A172 (cell line): ENCODE data around the gene NRDC. TPM values are rescaled to one million over a fixed set of nuclear protein-coding genes. Genes with fewer than 3 reads are reported as not detected.
A peak's percentile ranks its signal among the peaks of the same experiment; 100 is the strongest.
"Not testable (repeated sequence)": the region's sequence is repeated elsewhere in the genome, so short reads cannot be mapped to it uniquely, and the experiment has no call there.

Experiments
- DNase-seq: peaks from one replicate; pipeline ENCODE4 v3.0.0-alpha.2; 2015; ENCODE audit warnings: low spot score
- total RNA-seq: library from RNA; depleted of rRNA; stranded (reverse); fragments of >200 nt; shearing (Covaris generic); gene quantifications from 2 replicates; pipeline ENCODE4 v1.2.3, GENCODE V29; 2014

The NRDC gene
- total RNA-seq, 1 experiment from 2014 or later: 63.0 TPM

- DNase-seq: no peak
Measured at GRCh38 chr1:51878308-51878615, 265 bp downstream of the NRDC start.

DNA sequence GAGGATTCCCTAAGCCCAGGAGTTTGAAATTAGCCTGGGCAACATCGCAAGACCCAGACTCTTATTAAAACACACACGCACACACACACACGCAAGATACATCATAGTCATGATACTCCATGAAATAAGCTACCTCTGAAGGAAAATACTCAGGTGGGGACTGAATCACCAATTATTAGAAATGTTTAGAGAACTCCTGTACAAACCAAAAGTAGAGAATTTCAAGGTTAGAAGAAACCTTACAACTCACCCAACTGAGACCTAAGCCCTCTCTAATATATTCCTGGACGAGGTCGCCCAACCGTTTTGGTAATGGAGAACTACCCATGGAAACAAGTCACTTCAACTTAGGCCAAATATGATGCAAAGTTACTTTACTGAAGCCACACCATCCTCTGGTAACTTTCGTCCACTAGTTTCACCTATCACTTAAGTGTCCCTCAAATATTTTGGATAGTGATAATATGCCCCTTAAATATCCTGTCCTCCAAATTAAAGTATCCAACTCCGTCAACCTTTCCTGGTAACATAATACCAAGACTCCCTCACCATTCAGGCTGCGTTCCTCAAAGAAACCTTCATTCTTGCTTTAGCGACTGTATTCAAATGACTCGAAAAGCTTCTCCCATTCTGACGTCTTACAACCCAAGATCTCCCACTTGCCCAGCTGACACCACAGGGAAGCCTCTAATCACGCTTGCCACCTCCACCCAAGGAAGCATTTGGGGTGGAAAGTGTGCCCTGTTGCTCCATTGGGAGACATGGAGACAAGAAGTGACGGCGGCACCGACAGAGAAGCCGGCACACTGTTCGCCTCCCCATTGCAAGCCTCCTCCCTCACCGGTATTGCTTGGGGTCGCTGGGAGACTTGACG, 856 bp downstream of the NRDC start:
- peak; percentile 40 for DNase-seq

GRCh38 chr1:51875836-51876235, 2.7 kb downstream of the NRDC start:
- DNase-seq: no peak

- no peak for DNase-seq
Measured at GRCh38 chr1:51875291-51875772, 3.2 kb downstream of the NRDC start.

DNA sequence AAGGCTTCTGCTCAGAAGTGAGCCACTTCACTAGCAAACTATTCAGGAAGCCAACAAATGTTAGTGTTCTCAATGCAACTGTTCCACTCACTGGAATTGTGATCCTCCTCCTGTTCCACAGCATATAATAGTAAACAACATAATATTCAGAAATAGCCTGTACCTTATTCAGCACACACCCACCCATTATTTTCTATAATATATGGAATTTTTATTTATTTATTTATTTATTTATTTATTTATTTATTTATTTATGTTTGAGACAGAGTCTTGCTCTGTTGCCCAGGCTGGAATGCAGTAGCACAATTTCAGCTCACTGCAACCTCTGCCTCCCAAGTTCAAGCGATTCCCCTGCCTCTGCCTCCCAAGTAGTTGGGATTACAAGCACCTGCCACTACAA, 5.3 kb downstream of the NRDC start:
- not testable (repeated sequence) for DNase-seq

DNA sequence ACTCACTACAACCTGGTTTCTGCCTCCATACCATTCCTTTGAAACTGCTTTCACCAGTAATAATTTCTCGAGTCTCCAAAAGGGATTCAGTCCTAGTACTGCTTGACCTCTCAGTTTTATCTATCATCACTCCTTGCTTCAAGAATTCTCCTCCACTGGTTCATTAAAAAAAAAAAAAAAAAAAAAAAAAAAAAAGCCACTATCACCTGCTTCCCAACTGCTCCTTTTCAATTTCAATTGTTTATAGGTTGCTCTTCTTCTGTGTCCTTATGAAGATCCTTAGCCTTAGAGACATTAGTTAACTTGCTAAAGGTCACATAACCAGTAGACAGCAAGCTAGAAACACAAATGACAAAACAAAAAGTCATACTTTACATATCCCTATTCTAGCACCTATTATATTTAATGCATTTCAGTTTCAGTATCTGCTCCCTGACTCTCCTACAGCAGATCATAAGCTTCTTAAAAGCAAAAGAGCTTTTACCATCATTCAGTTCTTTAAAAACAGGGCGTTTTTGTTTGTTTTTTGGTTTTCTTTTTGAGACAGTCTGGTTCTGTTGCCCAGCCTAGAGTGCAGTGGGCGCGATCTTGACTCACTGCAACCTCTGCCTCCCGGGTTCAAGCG, 7.1 kb downstream of the NRDC start:
- no peak for DNase-seq

DNA sequence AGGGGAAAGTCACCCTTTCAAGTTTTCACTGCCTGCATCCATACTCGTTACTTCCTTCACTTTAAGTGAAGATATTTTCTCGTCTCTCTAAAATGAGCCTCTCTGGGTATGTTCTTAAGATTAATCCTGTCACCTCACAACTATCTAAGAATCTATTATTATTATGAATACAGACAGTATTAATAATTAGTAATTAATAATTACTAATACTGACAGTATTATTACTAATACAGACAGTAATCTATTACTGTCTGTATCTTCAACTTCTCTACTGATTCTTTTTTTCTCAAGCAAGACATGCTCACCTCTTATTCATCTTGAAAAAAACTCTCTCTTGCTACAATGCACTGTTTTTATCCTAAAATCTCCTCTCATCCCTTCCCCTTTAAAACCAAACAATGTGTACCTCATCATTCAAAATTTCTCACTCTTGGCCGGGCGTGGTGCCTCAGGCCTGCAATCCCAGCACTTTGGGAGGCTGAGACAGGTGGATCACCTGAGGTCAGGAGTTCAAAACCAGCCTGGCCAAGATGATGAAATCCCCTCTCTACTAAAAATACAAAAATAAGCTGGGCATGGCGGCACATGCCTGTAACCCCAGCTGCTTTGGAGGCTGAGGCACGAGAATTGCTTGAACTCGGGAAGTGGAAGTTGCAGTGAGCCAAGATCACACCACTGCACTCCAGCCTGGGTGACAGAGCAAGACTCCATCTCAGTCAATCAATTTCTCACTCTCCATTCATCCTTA, 7.8 kb downstream of the NRDC start:
- DNase-seq: no peak

DNA sequence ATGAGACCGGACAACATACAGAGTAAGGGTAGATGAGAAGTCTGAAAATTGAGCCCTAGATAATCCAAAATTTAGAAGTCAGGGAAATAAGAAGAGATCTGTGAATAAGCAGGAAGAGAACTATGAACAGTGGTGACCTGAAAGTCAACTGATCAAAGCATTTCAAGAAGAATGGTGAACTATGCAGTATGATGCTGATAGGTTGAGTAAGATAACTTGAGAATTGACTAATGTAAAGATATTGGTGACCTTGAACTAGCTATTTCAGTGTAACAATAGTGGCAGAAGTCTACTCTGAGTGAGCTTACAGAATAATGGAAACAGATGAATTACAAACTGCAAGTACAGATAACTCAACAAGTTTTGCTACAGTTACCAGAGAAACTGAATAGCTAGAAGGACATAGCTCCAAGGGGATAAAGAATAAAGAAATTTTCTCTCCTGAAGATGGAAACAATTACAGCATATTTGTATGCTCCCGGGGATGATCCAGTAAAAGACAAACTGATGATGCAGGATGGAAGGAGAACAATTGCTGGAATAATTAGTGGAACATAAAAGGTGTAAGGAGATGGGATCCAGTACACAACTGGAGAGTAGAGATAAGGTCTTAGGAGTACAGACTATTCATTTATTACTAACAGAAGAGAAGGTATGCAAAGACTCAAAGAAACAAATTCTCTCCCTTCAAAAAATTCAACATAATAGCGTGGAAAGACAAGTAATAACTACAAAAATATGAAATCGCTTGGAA, 10.9 kb downstream of the NRDC start:
- no peak for DNase-seq

- DNase-seq: no peak
Measured at GRCh38 chr1:51863384-51863783, 15.1 kb downstream of the NRDC start.

DNA sequence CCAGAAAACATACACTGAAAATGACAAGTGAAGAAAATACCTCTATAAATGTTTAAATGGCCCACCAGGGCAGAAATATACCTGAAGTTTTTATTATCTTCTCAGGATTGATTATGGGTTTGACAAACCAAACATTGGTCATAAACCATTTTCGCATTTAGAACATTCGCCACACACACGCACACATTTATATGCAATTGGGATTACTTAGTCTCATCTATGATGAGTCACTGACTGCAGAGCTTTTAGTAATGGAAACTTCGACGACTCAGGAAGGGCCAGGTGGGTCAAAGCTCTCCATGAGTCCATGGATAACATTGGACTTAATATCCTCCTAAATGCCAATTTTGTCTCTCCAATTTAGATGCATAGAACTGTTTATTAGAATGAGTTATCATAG, 16.9 kb downstream of the NRDC start:
- no peak for DNase-seq

- DNase-seq: no peak
Measured at GRCh38 chr1:51859735-51860134, 18.8 kb downstream of the NRDC start.

DNA sequence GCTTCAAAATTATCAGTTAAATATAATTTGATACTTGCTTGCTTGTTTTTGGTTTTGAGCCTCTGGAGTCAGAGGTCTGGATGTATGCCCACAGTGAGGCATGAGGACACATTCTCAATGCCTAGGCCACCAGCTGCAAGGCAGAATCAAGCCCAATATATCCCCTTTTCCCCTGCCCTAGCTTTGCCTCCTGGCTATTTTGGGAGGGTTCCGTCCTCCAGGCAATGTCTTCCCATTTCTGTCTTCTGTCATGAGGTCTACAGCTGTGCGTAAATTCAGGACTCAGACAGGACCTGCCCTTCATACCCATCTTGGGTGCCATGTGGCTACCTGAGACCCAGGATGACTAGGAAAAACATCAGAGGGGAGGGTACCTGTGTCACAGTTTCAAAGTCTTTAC, 19.2 kb downstream of the NRDC start:
- DNase-seq: no peak

- DNase-seq: no peak
Measured at GRCh38 chr1:51858892-51859291, 19.6 kb downstream of the NRDC start.

- DNase-seq: no peak
Measured at GRCh38 chr1:51856745-51857144, 21.8 kb downstream of the NRDC start.

DNA sequence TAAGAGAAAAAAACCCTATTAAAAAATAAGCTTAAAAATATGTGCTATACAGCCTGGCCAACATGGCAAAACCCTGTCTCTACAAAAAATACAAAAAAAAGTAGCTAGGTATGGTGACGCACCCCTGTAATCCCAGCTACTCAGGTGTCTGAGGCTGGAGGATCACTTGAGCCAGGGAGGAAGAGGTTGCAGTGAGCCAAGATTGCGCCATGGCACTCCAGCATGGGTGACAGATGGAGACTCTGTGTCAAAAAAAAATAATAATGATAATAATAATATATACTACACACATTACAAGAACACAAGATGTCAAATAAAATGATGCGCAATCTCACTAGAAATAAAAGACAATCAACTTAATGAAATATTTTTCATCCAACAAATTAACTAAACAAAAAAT, 22.9 kb downstream of the NRDC start:
- DNase-seq: no peak

DNA sequence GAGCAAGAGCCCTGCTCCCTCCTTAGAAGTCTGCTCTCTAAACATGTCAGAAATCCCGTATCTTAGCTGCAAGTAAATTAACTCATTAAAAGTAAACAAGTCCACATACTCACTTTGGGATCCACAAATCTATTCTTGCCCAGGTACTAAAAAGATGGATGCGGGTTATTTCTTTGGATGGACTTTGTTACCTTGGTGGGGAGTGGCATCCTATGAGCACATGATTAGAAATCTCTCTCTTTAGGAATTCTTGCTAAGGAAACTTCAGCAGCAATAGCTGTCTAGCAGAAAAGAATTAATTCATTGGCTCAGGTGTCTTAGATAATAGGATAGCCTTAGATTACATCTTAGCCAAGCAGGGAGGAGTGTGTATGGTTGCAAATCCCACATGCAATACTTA, 25.2 kb downstream of the NRDC start:
- no peak for DNase-seq

DNA sequence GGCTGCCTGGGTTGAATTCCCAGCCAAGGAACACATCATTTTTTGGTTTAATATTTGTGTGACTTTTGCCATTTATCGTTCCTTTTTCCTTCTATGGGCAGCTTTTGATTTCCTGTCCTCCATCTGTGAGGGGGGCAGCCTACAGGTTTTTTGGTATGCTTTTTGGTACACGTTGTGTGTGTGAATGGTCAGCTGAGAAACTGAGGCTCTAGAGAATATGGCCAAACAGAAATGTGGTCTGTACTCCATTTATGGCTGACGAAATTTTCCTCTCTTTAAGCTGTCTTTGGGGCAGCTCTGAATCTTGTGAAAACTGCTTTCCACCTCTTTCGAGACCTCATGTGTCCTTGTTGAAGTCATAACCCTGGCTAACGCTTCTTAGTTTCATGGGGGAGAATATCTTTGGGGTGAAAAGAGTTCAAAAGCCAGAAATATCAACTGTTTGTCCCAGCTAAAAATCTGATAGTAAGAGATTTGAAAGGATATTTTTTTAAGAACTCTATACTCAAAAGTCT, 26.6 kb downstream of the NRDC start:
- DNase-seq: no peak

DNA sequence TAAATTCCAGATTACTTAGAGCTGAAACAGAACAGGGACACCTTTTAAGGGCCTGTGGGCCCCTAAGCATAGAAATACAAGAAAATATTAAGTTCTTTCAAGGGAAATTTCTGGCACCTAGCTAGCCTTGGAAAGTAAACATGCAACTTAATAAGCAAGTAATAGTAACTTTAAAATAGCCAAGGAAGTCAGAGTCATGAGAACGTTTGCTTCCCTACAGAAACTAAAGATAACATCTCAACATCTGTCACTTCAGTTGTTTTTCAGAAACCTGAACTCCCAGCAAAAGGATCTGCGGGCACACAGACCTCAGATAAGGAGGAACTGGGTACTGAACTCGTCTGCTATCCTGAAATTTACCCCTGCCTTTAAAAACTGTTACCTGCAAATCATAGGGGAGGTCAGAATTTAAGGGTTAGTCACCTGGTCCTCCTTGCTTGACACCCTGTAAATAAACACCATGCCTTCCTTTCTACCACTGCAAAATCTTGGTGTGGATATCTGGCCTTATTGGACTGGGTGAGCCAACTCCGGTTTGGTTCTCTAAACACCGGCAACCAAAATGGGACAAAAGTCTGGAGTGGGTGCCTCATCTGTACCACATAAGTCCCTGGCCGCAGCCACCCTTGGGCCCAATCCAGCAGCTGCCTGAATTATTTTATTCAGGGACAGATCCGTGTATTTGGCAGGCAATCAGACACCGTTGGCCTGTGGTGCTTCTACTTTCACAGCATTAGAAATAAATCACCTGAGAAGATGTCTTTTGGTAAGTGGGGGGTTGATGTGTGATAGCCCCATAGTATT, 27.9 kb downstream of the NRDC start:
- no peak for DNase-seq

DNA sequence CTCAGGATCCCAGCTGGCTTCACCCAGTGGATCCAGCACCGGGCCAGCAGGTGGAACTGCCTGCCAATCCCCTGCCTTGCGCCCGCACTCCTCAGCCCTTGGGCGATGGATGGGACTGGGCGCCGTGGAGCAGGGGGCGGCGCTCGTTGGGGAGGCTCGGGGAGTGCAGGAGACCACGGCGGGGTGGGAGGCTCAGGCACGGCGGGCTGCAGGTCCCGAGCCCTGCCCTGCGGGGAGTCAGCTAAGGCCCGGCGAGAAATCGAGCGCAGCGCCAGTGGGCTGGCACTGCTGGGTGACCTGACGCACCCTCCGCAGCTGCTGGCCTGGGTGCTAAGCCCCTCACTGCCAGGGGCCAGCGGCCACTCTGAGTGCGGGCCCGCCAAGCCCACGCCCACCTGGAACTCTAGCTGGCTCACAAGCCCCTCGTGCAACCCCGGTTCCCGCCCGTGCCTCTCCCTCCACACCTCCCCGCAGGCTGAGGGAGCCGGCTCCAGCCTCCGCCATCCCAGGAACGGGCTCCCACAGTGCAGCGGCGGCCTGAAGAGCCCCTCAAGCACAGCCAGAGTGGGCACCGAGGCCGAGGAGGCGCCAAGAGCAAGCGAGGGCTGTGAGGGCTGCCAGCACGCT, 31.1 kb downstream of the NRDC start:
- DNase-seq: no peak

DNA sequence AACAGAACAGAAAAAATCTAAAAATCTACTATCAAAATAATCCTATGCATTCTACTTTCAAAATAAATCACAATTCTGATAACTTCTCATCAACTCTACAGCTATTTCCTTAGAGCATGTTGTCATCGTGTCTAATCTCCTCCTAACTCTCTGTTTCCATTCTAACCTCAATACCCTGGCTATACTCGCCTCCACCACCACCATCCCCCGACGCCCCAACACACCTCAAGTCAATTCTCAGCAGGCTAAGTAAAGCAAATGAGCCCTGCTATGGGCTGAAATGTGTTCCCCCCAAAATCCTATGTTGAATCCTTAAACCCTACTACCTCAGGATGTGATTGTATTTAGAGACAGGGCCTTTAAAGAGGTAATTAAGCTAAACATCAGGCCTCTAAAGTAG, 34.6 kb downstream of the NRDC start:
- DNase-seq: no peak
